ENCODE results near the gene MYOG. TPM values are rescaled to one million over a fixed set of nuclear protein-coding genes. Genes with fewer than 3 reads are reported as not detected.

The MYOG gene
- total and polyA plus RNA-seq, 2 donors (not counting 1 experiment from before 2014, with no cell fraction given): not detected

DNA sequence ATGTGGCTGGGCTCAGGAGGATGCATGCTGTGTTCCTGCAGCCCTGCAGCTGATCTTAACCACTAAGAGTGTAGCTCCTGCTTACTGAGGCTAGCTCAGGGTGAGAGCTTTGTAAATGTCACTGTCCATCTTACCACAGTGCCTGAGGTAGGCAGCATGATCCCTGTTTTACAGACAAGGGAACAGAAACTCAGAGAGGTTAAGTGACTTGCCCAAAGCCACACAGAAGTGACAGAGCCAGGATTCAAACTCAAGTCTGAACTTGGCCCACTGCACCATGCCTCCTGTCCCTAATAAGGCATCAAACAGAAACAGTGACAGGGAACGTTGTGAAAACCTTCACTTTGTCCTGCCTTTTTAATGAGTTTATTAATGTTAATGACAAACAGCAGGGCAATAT lies 31.6 kb downstream of the MYOG start:
- no peak for TF ChIP-seq EZH2 (IDR thresholded peaks at IDR 0.05; ENCODE audit: borderline replicate concordance, insufficient read depth, low read depth, low read length, poor library complexity, severe bottlenecking)
- TF ChIP-seq, protein P1, sequence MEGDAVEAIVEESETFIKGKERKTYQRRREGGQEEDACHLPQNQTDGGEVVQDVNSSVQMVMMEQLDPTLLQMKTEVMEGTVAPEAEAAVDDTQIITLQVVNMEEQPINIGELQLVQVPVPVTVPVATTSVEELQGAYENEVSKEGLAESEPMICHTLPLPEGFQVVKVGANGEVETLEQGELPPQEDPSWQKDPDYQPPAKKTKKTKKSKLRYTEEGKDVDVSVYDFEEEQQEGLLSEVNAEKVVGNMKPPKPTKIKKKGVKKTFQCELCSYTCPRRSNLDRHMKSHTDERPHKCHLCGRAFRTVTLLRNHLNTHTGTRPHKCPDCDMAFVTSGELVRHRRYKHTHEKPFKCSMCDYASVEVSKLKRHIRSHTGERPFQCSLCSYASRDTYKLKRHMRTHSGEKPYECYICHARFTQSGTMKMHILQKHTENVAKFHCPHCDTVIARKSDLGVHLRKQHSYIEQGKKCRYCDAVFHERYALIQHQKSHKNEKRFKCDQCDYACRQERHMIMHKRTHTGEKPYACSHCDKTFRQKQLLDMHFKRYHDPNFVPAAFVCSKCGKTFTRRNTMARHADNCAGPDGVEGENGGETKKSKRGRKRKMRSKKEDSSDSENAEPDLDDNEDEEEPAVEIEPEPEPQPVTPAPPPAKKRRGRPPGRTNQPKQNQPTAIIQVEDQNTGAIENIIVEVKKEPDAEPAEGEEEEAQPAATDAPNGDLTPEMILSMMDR (IDR thresholded peaks at IDR 0.05): no peak
- H3K27me3 Mint-ChIP-seq: peaks cover 38% of the 10 kb centered on the region

DNA sequence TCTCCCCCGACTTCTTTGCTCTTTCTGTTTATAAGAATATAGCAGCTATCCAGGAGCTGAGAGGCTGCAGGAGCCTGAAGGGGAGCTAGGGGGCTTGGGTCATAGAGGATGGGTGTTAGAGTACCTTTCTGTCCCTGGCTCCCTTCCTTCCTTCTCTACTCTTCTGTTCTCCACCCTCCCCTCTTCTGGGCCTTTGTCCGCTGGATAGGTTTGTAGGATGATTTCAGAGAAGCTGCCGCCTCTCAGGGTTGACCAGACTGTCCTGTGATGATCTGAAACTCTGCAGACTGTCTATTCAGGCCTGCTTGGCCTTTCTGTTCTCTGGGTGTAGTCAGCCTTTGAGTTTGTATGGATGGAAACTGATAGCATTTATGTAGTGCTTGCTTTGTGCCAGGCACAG lies 33.2 kb downstream of the MYOG start:
- Histone ChIP-seq H3K4me2 (replicated peaks; ENCODE audit: low read depth, low read length, poor library complexity, severe bottlenecking) (no peak overlapping the region), H3K9ac (ENCODE audit: low read length) (no peak overlapping the region), H3K4me1 (ENCODE audit: control insufficient read depth in 2 of 2, insufficient read depth in 2 of 2, low read length in 2 of 2) (no peaks in the 10 kb centered on the region), H3K9me3 (ENCODE audit: control extremely low read depth in 1 of 3, control insufficient read depth in 2 of 3, insufficient read depth in 1 of 3, low read length in 2 of 3) (no peaks in the 10 kb centered on the region), H4K20me1 (ENCODE audit: control insufficient read depth, insufficient read depth, low read length, poor library complexity, severe bottlenecking) (no peaks in the 10 kb centered on the region), H3K27me3 (replicated peaks in 1 of 4; ENCODE audit: control extremely low read depth in 1 of 4, control insufficient read depth in 3 of 4, insufficient read depth in 4 of 4, low read length in 3 of 4) (peaks cover 0 to 9% (median 0%) of the 10 kb centered on the region in 4 experiments), H3K27ac (ENCODE audit: low read length in 2 of 2) (no peak overlapping the region), H3K79me2 (ENCODE audit: control insufficient read depth, insufficient read depth, low read length) (no peaks in the 10 kb centered on the region), H3K4me3 (ENCODE audit: control extremely low read depth in 1 of 5, extremely low read depth in 1 of 5, insufficient read depth in 1 of 5, low read depth in 2 of 5, low read length in 4 of 5) (no peak overlapping the region), H2AFZ (ENCODE audit: insufficient read depth, low read depth, low read length, poor library complexity, severe bottlenecking) (no peak overlapping the region), H3K36me3 (replicated peaks in 1 of 2; ENCODE audit: control extremely low read depth in 1 of 2, control insufficient read depth in 1 of 2, extremely low read depth in 1 of 2, insufficient read depth in 2 of 2, low read length in 1 of 2) (no peaks in the 10 kb centered on the region)
- WGBS (ENCODE audit: insufficient coverage): 83% methylated on average over 1 of the region's 3 CpGs
- Mint-ChIP-seq H3K27ac (no peak overlapping the region), H3K4me1 (no peaks in the 10 kb centered on the region), H3K4me3 (no peak overlapping the region), H3K9me3 (ENCODE audit: insufficient read depth) (no peaks in the 10 kb centered on the region), H3K27me3 (peaks cover 37% of the 10 kb centered on the region)
- POLR2A ChIA-PET: no interaction called here
- CTCF ChIA-PET: no interaction called here
- ATAC-seq (ENCODE audit: low read depth): no peak
- no peak for DNase-seq
- intact Hi-C loops (cut with micrococcal nuclease): no loop called here
- TF ChIP-seq EZH2 (IDR thresholded peaks at IDR 0.05; ENCODE audit: borderline replicate concordance, insufficient read depth, low read depth, low read length, poor library complexity, severe bottlenecking): no peak
- TF ChIP-seq, protein P1 (IDR thresholded peaks at IDR 0.05): no peak

More for the DNA sequence above, 31.6 kb downstream of the MYOG start:
- H3K36me3 ChIP-seq (replicated peaks in 1 of 2; ENCODE audit: control extremely low read depth in 1 of 2, control insufficient read depth in 1 of 2, extremely low read depth in 1 of 2, insufficient read depth in 2 of 2, low read length in 1 of 2): no peaks in the 10 kb centered on the region
- H3K4me1 ChIP-seq (ENCODE audit: control insufficient read depth in 2 of 2, insufficient read depth in 2 of 2, low read length in 2 of 2): no peaks in the 10 kb centered on the region
- DNase-seq (no peak), ATAC-seq (ENCODE audit: low read depth) (no peak)
- intact Hi-C loops (cut with micrococcal nuclease): no loop called here
- no peak overlapping the region for H3K27ac ChIP-seq (ENCODE audit: low read length in 2 of 2)
- Mint-ChIP-seq H3K4me1 (no peaks in the 10 kb centered on the region), H3K9me3 (ENCODE audit: insufficient read depth) (no peaks in the 10 kb centered on the region), H3K27ac (no peak overlapping the region), H3K4me3 (no peak overlapping the region)
- no peak overlapping the region for H3K4me3 ChIP-seq (ENCODE audit: control extremely low read depth in 1 of 5, extremely low read depth in 1 of 5, insufficient read depth in 1 of 5, low read depth in 2 of 5, low read length in 4 of 5)
- H3K9me3 ChIP-seq (ENCODE audit: control extremely low read depth in 1 of 3, control insufficient read depth in 2 of 3, insufficient read depth in 1 of 3, low read length in 2 of 3): no peaks in the 10 kb centered on the region
- no CpG with 5 or more reads among the region's 1 CpG for WGBS (ENCODE audit: insufficient coverage)
- no peak overlapping the region for H2AFZ ChIP-seq (ENCODE audit: insufficient read depth, low read depth, low read length, poor library complexity, severe bottlenecking)
- no peak overlapping the region for H3K4me2 ChIP-seq (replicated peaks; ENCODE audit: low read depth, low read length, poor library complexity, severe bottlenecking)
- no peaks in the 10 kb centered on the region for H4K20me1 ChIP-seq (ENCODE audit: control insufficient read depth, insufficient read depth, low read length, poor library complexity, severe bottlenecking)
- peaks cover 0 to 9% (median 0%) of the 10 kb centered on the region in 4 experiments for H3K27me3 ChIP-seq (replicated peaks in 1 of 4; ENCODE audit: control extremely low read depth in 1 of 4, control insufficient read depth in 3 of 4, insufficient read depth in 4 of 4, low read length in 3 of 4)
- ChIA-PET POLR2A (no interaction called here), CTCF (interaction anchor here (0.8 to 3.1 kb wide), 5 partner anchors 11 to 215 kb away, joined by 3 to 9 read pairs (median 4); no protein-coding TSS in a partner anchor)
- H3K9ac ChIP-seq (ENCODE audit: low read length): no peak overlapping the region
- no peaks in the 10 kb centered on the region for H3K79me2 ChIP-seq (ENCODE audit: control insufficient read depth, insufficient read depth, low read length)
